Activated T-cell treated with anti-CD3 and anti-CD28 coated beads for 24 hours (primary cell): ENCODE results near the gene ARHGAP26.
"Not testable (repeated sequence)": the region's sequence is repeated elsewhere in the genome, so short reads cannot be mapped to it uniquely, and the experiment has no call there.

Experiments
- DNase-seq: peaks from one replicate; pipeline ENCODE4 v3.0.0-alpha.2; 2020; ENCODE audit warnings: low read depth

The ARHGAP26 gene

GRCh38 chr5:142934051-142934762 is 164.0 kb downstream of the ARHGAP26 start:
- no peak for DNase-seq

DNA sequence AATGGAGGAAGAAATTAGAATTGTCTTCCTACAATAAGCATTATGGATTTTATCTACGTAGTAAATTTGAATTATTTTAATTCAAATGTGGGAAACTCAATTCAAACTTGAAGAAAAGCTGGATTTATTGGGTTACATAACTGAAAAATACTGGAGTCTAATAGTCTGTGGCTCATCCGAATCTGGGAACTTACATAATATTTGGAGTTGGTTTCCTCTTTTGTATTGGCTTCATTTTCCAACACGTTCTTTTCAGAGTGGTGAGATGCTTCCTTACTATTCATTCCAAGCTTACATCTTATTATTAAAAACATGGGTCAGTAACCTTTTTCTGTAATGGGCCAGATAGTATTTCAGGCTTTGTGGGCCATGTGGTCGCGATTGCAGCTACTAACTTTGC is 164.8 kb downstream of the ARHGAP26 start:
- DNase-seq = no peak

GRCh38 chr5:142937374-142937773 is 167.2 kb downstream of the ARHGAP26 start:
- DNase-seq = no peak

- no peak for DNase-seq
Observed at GRCh38 chr5:142938266-142938880, 168.2 kb downstream of the ARHGAP26 start.

DNA sequence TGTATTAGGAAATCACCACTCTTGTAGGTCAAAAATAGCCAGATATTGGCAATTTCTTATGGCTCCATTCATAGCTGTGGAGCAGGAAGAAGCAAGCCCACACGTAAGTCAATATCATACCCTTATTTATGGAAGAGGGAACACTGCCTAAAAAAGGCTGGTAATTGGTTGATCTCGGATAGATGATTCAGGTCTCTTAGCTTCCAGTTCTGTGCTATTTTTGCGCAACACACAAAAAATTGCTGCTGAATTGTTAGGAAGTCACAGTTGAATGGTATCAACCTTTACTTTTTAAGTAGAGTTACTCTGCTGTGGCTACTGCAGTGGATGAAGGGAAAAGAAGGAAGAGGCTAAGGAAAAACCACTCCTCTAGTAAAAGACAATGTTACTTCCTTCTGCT is 168.8 kb downstream of the ARHGAP26 start:
- no peak for DNase-seq

DNA sequence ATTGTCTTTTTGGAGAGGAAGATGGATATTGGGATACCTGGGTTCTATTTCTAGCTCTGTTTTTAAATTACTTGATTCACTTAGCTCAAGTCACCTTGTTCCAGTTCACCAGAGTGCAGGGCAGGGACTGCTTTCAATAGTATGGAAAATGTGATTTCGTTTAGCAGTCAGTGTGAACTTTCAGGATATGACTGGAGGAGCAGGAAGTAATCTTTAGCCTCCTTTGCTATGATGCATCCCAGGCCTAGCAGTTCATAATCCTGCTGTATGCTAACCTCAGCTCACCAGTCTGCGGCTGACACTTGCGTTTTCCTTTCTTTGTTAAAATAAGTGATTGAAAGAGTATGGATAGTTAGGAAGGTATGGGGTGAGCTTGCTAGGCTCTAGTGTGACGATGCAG is 169.7 kb downstream of the ARHGAP26 start:
- DNase-seq = no peak

- no peak for DNase-seq
Observed at GRCh38 chr5:142941245-142941644, 171.1 kb downstream of the ARHGAP26 start.

DNA sequence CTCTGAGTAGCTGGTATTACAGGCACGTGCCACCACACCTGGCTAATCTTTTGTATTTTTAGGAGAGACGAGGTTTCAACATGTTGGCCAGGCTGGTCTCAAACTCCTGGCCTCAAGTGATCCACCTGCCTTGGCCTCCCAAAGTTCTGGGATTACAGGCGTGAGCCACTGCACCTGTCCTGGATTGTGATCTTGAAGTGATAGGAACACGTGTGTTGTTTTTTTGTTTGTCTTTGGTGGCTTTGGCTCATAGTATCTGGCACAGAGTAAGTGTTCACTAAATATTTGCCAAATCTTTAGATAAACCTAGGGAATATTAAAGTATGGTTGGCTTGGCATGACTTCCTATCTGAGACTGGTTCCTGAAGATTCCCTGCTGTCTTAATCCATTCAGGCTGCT is 172.7 kb downstream of the ARHGAP26 start:
- DNase-seq = no peak

- DNase-seq = no peak
Observed at GRCh38 chr5:142944140-142944539, 174.0 kb downstream of the ARHGAP26 start.

DNA sequence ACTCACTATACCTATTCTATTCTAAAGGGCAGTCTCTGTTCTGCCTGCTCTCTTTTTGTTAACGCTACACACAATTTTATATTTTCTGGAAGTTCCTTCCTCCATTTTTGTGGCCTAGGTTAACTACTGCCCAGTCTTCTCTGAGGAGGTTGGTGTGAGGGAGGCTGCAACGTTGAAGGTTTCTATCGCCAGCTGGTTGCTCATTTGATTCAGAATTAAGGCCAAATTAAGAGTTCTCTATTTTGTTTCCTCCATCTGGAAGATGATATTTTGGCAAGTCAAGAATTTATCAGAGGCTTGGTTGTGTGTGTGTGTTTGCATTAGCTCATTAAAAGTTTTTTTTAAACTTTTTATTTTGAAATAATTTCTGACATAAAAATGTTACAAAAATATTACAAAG is 175.1 kb downstream of the ARHGAP26 start:
- no peak for DNase-seq

DNA sequence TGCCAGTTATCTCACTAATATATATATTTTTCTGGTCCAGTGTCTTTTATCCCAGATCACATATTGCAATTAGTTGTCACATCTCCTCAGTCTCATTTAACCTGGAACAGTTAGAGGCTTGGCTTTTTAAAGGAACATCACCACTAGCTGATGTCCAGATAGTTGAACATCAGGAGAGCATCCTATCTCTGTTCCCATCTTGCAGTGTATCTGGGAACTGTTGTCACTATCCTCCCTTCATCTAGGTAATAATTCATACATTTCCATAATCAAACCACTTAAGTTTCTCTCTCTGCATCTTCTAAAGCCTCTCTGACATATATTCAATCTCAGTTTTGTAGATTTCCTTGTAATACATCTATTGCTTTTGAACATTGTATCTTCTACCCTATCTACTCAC is 175.7 kb downstream of the ARHGAP26 start:
- DNase-seq = no peak

GRCh38 chr5:142946547-142947426 is 176.6 kb downstream of the ARHGAP26 start:
- DNase-seq = no peak

DNA sequence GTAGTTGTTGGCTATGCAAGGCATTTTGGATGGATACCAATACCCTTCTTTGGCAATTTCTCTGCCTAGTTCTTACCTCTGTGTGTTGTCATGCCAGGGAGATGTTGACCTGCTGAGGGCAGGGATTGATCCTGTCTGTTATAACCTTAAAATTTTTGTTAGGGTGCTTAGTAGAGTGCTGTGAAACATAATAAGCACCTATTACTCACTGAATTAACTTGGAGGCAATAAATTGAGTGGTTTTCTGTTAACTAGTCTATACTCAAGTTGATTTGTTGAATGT is 177.2 kb downstream of the ARHGAP26 start:
- no peak for DNase-seq

- no peak for DNase-seq
Observed at GRCh38 chr5:142952229-142952628, 182.1 kb downstream of the ARHGAP26 start.

DNA sequence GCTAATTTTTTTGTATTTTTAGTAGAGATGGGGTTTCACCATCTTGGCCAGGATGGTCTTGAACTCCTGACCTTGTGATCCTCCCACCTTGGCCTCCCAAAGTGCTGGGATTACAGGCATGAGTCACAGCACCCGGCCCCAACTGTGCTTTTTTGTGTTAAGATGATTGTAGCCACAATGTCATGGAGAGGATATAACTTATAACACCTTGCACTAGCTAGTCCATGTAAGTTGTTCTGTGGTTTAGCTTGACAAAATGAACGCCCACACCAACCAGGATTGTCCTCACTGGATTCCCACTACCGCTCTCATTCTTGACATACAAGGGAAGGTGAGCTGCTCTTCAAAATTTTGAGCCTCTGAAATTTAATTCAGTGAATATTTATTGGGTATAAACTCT is 182.7 kb downstream of the ARHGAP26 start:
- not testable (repeated sequence) for DNase-seq

DNA sequence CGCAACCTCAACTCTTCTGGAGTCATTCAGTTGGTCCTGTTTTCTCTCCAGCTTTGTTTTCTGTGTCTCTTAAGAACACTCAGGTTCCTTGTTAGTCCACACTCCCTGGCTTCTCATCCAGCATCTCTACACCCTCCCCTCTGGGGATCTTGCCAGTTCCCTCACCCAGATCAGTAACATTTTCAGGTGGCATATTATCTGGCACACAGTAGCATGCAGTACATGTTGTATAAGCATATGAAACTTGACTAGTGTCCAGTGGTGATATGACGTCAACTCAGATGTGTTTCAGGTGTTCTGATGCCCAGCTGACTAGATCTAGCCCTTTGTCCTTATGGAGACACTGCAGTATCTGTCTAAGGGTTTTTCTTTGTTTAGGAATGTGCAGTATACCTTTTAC is 184.3 kb downstream of the ARHGAP26 start:
- no peak for DNase-seq

GRCh38 chr5:142955628-142956027 is 185.5 kb downstream of the ARHGAP26 start:
- DNase-seq = no peak

DNA sequence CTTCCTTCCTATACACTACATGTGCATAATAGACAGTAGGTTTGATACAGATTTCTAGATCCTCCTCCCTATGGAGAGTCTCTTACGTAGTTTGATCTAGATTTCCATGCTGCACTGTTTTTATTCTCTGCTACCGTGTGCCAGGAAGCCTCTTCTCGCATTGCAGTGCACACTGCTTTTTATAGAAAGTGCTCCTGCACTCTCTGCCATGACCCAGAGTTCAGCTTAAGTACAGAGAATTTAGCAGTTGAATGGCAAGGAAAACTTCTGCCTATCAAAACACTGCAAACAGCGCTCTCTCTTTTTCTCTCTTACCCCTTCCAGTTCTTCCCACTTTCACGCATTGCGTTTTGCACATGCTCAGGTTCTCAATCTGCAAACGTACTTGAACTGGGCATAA is 187.4 kb downstream of the ARHGAP26 start:
- no peak for DNase-seq

GRCh38 chr5:142958944-142959682 is 188.9 kb downstream of the ARHGAP26 start:
- no peak for DNase-seq

GRCh38 chr5:142959683-142960657 is 189.8 kb downstream of the ARHGAP26 start:
- no peak for DNase-seq

- DNase-seq = no peak
Observed at GRCh38 chr5:142961440-142962173, 191.4 kb downstream of the ARHGAP26 start.
